PC-3 (cell line): Measurements from ENCODE around the gene SIRPB2. TPM values are rescaled to one million over a fixed set of nuclear protein-coding genes. Genes with fewer than 3 reads are reported as not detected.

Experiments used
- ATAC-seq: fragments of 200-7000 bp; cut with Tn5 transposase; 2 replicates; pipeline ENCODE4 v1.9.1; 2020; ENCODE audit warnings: mild to moderate bottlenecking, moderate library complexity
- BruUV-seq: library from RNA; stranded (reverse); fragments of 400-500 nt; replicated peaks from 2 replicates; lab custom pipeline; 2021; lab: Mats Ljungman, UMichigan
- CTCF ChIA-PET: fragments of 300-600 bp; sonication (Branson Sonifier 250); formaldehyde crosslinking; loops from one replicate; lab custom pipeline; 2022; ENCODE audit warnings: antibody characterized with exemption; lab: Charles Lee
- POLR2A ChIA-PET: fragments of 300-600 bp; sonication (Branson Sonifier 250); formaldehyde crosslinking; loops from one replicate; lab custom pipeline; 2022; ENCODE audit warnings: antibody characterized with exemption; ENCODE audit not compliant: unreplicated experiment; lab: Charles Lee
- DNase-seq: peaks from one replicate; pipeline ENCODE4 v3.0.0-alpha.2; 2015
- H2AFZ ChIP-seq: fragments of 300-600 bp; sonication (generic); 2 replicates; pipeline ENCODE4 v1.6.0; 2016; ENCODE audit warnings: antibody characterized with exemption, low read length
- H3F3A ChIP-seq: fragments of 300-600 bp; sonication (generic); one replicate; pipeline ENCODE4 v1.6.0; 2017; ENCODE audit warnings: antibody characterized with exemption, low read length, control low read depth, mild to moderate bottlenecking; ENCODE audit not compliant: unreplicated experiment
- H3K27ac ChIP-seq: fragments of 300-600 bp; sonication (generic); 2 replicates; pipeline ENCODE4 v1.5.1; 2016; ENCODE audit warnings: mild to moderate bottlenecking, low read length
- H3K27me3 ChIP-seq: fragments of 300-600 bp; sonication (generic); 2 replicates; pipeline ENCODE4 v1.6.1; 2016; ENCODE audit warnings: low read length, mixed read lengths
- H3K36me3 ChIP-seq: fragments of 300-600 bp; sonication (generic); 2 replicates; pipeline ENCODE4 v1.6.1; 2016; ENCODE audit warnings: low read depth, mixed run types, low read length, mixed read lengths
- H3K4me1 ChIP-seq: fragments of 300-600 bp; sonication (generic); 2 replicates; pipeline ENCODE4 v1.5.1; 2016; ENCODE audit warnings: low read length; ENCODE audit not compliant: insufficient read depth
- H3K4me2 ChIP-seq: fragments of 300-600 bp; sonication (generic); 2 replicates; pipeline ENCODE4 v1.6.0; 2016; ENCODE audit warnings: low read length
- H3K4me3 ChIP-seq: fragments of 300-600 bp; sonication (generic); 2 replicates; pipeline ENCODE4 v1.5.1; 2016; ENCODE audit warnings: mild to moderate bottlenecking, low read length, mixed read lengths
- H3K79me2 ChIP-seq: fragments of 300-600 bp; sonication (generic); 2 replicates; pipeline ENCODE4 v1.6.1; 2017; ENCODE audit warnings: low read length, mixed read lengths
- H3K9ac ChIP-seq: fragments of 300-600 bp; sonication (generic); 2 replicates; pipeline ENCODE4 v1.6.0; 2016; ENCODE audit warnings: mild to moderate bottlenecking, low read length
- H3K9me2 ChIP-seq: fragments of 300-600 bp; sonication (generic); replicated peaks from 2 replicates; pipeline ENCODE4 v1.6.1; 2016; ENCODE audit warnings: mixed run types, low read length, mixed read lengths
- H3K9me3 ChIP-seq: fragments of 300-600 bp; sonication (generic); 2 replicates; pipeline ENCODE4 v1.6.1; 2016; ENCODE audit warnings: low read length, mixed read lengths
- H4K20me1 ChIP-seq: fragments of 300-600 bp; sonication (generic); 2 replicates; pipeline ENCODE4 v1.6.1; 2016; ENCODE audit warnings: low read length, mixed read lengths
- EZH2 ChIP-seq: fragments of 300-600 bp; sonication (generic); IDR thresholded peaks from one replicate; pipeline ENCODE4 v1.6.1; 2017; ENCODE audit warnings: antibody characterized with exemption, mild to moderate bottlenecking, low read length; ENCODE audit not compliant: unreplicated experiment
- EZH2phosphoT487 ChIP-seq: fragments of 300-600 bp; sonication (generic); IDR thresholded peaks from 2 replicates; pipeline ENCODE4 v1.6.1; 2018; ENCODE audit warnings: mild to moderate bottlenecking, antibody characterized with exemption, low read length, borderline replicate concordance
- intact Hi-C: fragments of 100-400 bp; cut with micrococcal nuclease; formaldehyde crosslinking; loops from 2 replicates; pipeline ENCODE4 v1.9.0; 2023
- total RNA-seq: library from RNA; depleted of rRNA; stranded (reverse); fragments of >200 nt; gene quantifications from 2 replicates; pipeline ENCODE4 v1.2.3, GENCODE V29; 2014
- TF ChIP-seq, protein P1 (sequence below): fragments of 300-600 bp; sonication (generic); conservative IDR thresholded peaks from 2 replicates; pipeline ENCODE4 v1.5.1; 2017; ENCODE audit warnings: antibody characterized with exemption, low read depth, mild to moderate bottlenecking, low read length

SIRPB2 gene
- total RNA-seq, 1 experiment from 2014 or later: 2.1 TPM

GRCh38 chr20:1494436-1494835, 3.2 kb upstream of the SIRPB2 start:
- no peak for TF ChIP-seq EZH2phosphoT487
- TF ChIP-seq, protein P1, sequence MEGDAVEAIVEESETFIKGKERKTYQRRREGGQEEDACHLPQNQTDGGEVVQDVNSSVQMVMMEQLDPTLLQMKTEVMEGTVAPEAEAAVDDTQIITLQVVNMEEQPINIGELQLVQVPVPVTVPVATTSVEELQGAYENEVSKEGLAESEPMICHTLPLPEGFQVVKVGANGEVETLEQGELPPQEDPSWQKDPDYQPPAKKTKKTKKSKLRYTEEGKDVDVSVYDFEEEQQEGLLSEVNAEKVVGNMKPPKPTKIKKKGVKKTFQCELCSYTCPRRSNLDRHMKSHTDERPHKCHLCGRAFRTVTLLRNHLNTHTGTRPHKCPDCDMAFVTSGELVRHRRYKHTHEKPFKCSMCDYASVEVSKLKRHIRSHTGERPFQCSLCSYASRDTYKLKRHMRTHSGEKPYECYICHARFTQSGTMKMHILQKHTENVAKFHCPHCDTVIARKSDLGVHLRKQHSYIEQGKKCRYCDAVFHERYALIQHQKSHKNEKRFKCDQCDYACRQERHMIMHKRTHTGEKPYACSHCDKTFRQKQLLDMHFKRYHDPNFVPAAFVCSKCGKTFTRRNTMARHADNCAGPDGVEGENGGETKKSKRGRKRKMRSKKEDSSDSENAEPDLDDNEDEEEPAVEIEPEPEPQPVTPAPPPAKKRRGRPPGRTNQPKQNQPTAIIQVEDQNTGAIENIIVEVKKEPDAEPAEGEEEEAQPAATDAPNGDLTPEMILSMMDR: no peak
- no peak for TF ChIP-seq EZH2
- ATAC-seq (no peak), DNase-seq (no peak)
- no peak overlapping the region for H2AFZ ChIP-seq
- H3K4me1 ChIP-seq: peaks cover 26% of the 10 kb centered on the region
- no peaks in the 10 kb centered on the region for H3F3A ChIP-seq
- no peak overlapping the region for H3K9ac ChIP-seq
- no peaks in the 10 kb centered on the region for H3K9me3 ChIP-seq
- H3K4me3 ChIP-seq: no peak overlapping the region
- BruUV-seq: no TSS peak
- H3K36me3 ChIP-seq: no peaks in the 10 kb centered on the region
- no peak overlapping the region for H3K27ac ChIP-seq
- no peaks in the 10 kb centered on the region for H3K27me3 ChIP-seq
- intact Hi-C loops: no loop called here
- no peaks in the 10 kb centered on the region for H3K9me2 ChIP-seq
- ChIA-PET CTCF (no interaction called here), POLR2A (no interaction called here)
- H3K4me2 ChIP-seq: no peak overlapping the region
- H4K20me1 ChIP-seq: no peaks in the 10 kb centered on the region
- H3K79me2 ChIP-seq: no peaks in the 10 kb centered on the region

GRCh38 chr20:1493536-1493935, 2.3 kb upstream of the SIRPB2 start:
- Histone ChIP-seq H3K27me3 (no peaks in the 10 kb centered on the region), H3K36me3 (no peaks in the 10 kb centered on the region), H3K9me2 (no peaks in the 10 kb centered on the region), H3K4me3 (no peak overlapping the region), H3K4me2 (no peak overlapping the region), H3K79me2 (no peaks in the 10 kb centered on the region), H3K9ac (no peak overlapping the region), H3K27ac (no peak overlapping the region), H2AFZ (no peak overlapping the region), H3K9me3 (no peaks in the 10 kb centered on the region), H3F3A (no peaks in the 10 kb centered on the region), H3K4me1 (peaks cover 33% of the 10 kb centered on the region), H4K20me1 (no peaks in the 10 kb centered on the region)
- ChIA-PET CTCF (interaction anchor here (0.6 kb wide), 1 partner anchor 588 kb away, joined by 4 read pairs; no protein-coding TSS in a partner anchor), POLR2A (no interaction called here)
- TF ChIP-seq EZH2phosphoT487 (no peak), EZH2 (no peak)
- TF ChIP-seq, protein P1: no peak
- DNase-seq: no peak
- BruUV-seq: no TSS peak
- intact Hi-C loops: no loop called here
- ATAC-seq: no peak

DNA sequence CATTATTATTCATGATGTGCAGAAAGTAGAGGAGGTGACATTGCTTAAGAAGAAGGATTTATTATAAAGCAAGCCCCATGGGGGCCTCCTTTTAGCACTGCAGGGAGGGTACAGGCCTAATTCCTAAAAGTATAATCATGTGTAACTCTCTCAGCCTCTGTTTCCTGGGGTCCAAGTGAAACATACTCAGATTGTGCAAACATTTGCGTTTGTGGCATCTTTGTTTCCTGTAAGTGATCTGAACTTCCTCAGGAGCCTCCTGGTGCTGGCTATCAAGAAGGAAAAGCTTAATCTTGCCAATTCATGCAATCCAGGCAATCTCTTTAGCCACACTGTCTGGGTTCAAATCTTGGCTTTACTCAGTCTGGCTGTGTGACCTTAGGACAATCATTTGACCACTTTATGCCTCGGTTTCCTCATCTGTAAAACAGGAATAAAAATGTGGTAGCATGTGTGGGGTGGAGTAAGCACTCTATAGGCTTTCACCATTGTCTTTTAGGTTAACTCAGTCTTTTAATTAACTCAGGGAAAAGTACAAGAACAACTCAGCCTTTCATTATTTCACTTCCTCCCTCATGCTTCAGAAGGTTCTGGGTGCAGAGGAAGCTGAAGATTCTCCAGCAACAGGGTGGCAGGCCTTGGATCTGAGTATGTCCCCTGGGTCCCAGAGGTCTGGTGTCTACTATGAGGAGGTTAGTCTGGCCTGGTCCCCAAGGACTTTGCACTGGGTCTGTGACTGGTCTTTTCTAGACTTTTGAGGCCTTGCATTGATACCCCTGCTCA, 831 bp upstream of the SIRPB2 start:
- H3K4me2 ChIP-seq: no peak overlapping the region
- H3K9me3 ChIP-seq: no peaks in the 10 kb centered on the region
- peaks cover 33% of the 10 kb centered on the region for H3K4me1 ChIP-seq
- intact Hi-C loops: no loop called here
- no peaks in the 10 kb centered on the region for H3K36me3 ChIP-seq
- 0 out of 2 replicates have a peak overlapping the region, but pooled peaks have one; percentile 16 for H2AFZ ChIP-seq
- ATAC-seq (peak; percentile 41), DNase-seq (peak; percentile 32)
- ChIA-PET POLR2A (no interaction called here), CTCF (no interaction called here)
- no peaks in the 10 kb centered on the region for H3K79me2 ChIP-seq
- no peaks in the 10 kb centered on the region for H3F3A ChIP-seq
- H3K4me3 ChIP-seq: no peak overlapping the region
- H4K20me1 ChIP-seq: no peaks in the 10 kb centered on the region
- no TSS peak for BruUV-seq
- no peaks in the 10 kb centered on the region for H3K27me3 ChIP-seq
- TF ChIP-seq EZH2: no peak
- TF ChIP-seq, protein P1: no peak
- TF ChIP-seq EZH2phosphoT487: no peak
- H3K9me2 ChIP-seq: no peaks in the 10 kb centered on the region
- H3K27ac ChIP-seq: no peak overlapping the region
- H3K9ac ChIP-seq: no peak overlapping the region
